NB4 (cell line): ENCODE results near the gene COBL.

Experiments used
- CTCF ChIP-seq: IDR thresholded peaks from one replicate; pipeline ENCODE4 v1.5.1; 2012; ENCODE audit warnings: low read depth, low read length
- MAX ChIP-seq: IDR thresholded peaks from 2 replicates; pipeline ENCODE4 v1.6.1; 2011; ENCODE audit warnings: low read depth, low read length
- POLR2A ChIP-seq: IDR thresholded peaks from 2 replicates; pipeline ENCODE4 v1.6.1; 2011; ENCODE audit warnings: mild to moderate bottlenecking; ENCODE audit not compliant: insufficient read length; ENCODE audit errors: extremely low read depth

- TF ChIP-seq MAX (no peak), POLR2A (no peak), CTCF (no peak)
Measured at GRCh38 chr7:51250512-51250911, 66.1 kb downstream of the COBL start.
